GM18520 (cell line): ENCODE data around the gene FATE1.
"Not testable (repeated sequence)": the region's sequence is repeated elsewhere in the genome, so short reads cannot be mapped to it uniquely, and the experiment has no call there.

Source experiments
- ATAC-seq: cut with Tn5 transposase; IDR thresholded peaks from one replicate; pipeline ENCODE4 v1.9.1; 2021; ENCODE audit not compliant: unreplicated experiment

The FATE1 gene, protein sequence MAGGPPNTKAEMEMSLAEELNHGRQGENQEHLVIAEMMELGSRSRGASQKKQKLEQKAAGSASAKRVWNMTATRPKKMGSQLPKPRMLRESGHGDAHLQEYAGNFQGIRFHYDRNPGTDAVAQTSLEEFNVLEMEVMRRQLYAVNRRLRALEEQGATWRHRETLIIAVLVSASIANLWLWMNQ

DNA sequence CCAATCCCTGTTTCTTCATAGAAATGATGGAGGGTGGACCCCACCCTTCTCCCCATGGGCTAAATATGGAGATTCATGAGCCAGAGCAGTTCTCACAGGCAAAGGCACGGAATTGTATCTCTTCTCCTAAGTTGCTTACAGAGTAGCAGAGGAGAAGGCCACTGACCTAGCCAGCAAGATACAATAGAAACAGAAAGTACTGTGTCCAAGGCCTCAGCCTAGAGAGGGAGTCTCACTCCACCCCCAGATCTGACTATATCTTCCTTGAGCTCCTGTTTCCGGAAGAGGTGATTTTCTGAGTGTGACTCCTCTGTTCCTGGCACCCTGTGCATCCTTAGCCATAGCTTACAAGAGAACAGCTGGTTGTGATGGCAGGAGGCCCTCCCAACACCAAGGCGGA, at the start of gene FATE1:
TSS of gene FATE1 (plus strand) at position 284 of the 400 bp plus-strand sequence. CDS start at position 369, 85 bp downstream.
- no peak for ATAC-seq

DNA sequence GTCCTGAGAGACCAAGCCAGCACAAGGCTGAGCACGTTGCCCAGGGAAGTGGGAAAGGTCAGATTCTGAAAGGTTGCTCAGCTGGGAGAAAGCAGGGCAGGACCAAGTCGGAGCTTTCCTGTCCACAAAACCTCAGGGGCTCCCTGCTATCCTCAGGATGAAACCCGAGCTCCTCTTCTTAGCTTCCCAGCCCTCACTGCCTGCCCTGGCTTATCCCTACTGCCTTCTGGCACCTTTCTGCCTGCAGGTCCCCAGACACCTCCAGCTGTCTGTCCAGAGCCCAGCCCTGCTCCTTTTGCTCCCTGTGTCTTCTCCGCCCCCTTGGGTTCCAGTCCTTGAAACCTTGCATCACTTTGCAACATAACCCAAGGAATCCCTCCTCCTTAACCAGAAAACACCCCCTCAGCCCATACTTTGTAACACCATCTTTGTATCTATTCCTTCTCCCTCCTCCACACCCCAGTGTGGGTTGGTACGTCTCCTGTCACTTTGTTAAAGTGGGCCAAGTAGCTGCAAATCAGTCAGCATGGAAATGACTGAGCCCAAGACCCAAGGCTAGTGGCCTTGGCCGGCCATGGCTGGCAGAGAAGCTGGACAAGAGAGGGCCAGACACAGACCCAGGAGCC, 40.6 kb upstream of the FATE1 start:
- no peak for ATAC-seq

DNA sequence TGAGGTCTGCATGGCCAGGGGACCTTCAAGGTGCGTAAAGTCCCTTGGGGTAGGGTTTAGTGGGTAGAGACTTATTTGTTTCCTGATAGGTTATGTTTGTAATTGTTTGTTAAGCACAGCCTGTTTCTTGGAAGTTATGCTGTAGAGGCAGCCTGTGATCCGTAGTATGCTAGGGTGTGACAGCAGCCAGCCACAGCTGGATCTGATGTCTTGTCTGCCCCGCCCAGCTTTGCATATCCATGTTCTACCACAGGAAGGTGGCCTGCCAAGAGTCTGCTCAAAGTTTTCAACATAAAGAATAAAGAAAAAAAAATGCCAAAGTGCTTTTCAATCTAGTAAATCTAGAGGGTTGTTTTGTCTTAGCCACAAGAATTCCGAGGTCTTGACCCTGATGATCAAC, 39.6 kb upstream of the FATE1 start:
- no peak for ATAC-seq

DNA sequence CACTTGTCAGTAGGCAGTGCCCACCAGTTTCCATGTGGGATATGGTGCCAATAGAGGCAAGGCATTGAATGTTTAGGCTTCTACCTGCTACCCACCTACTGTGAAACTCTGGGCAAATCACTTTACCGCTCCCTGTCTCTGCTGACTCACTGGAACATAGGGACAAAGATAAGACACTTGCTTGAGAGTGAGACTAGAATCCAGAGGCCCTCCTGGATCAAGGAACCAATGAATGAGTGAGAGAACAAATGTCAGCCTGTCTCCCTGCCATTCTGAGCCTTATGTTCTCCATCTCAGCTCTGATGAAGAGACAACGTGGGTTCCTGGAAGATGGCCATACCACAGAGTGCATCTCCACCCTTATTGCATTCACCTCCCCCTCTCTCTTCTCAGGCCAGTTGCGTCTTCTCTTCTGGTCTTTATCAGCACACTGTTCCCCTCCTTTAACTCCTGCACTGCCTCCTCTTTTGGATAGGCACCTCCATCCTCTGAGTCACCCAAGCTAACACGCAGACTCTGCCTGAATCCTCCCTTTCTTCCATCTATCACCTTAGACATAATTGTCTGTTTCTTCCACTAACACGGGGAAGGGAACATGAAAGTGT, 35.9 kb upstream of the FATE1 start:
- no peak for ATAC-seq

- ATAC-seq: no peak
Measured at GRCh38 chrX:151680805-151681204, 35.0 kb upstream of the FATE1 start.

DNA sequence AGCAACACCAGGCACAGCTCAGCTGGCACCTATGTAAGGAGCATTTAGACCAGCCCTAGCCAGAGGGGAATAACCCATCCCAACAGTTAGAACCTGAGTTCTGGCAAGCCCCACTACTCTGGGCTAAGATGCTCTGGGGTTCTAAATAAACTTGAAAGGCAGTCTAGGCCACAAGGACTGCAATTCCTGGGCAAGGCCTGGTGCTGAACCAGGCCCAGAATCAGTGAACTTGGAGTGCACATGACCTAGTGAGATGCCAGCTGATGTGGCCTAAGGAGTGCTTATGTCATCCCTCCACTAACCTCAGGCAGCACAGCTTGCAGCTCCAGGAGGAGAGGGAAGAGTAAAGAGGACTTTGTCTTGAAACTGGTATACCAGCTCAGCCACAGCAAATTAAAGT, 28.2 kb upstream of the FATE1 start:
- ATAC-seq: no peak

DNA sequence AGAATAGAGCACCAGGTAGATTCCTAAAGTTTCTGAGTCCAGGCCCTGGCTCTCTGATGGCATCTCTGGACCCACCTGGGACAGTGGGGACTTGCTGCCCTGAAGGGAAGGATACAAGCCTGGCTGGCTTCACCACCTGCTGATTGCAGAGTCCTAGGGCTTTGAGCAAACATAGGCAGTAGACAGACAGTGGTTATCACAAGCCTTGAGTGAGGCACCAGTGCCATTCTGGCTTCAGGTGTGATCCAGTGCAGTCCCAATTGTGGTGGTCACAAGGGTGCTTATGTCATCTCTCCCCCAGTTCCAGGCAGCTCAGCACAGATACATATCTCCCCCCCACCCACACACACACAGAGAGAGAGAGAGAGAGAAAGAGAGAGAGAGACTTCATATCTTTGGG, 27.1 kb upstream of the FATE1 start:
- ATAC-seq: no peak

GRCh38 chrX:151692825-151693224, 23.0 kb upstream of the FATE1 start:
- no peak for ATAC-seq

DNA sequence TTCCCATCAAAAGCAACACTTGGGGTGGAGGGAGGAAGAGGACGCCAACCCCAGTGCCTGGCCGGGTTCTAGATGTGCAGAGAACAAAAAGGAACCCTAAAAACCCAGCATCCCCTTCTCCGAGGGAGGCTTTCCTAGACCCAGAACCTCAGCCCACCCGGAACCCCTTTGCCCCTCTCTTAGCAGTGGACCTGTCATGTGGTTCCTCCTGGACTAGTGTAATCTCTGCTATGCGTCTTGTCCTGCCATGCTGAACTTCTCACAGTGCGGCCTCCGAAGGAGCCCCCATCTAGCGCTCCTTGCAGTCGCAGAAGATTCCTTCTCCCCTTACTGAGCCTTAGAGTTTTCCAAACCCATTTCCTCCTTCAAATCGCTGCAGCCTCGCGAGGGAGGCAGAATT, 21.7 kb upstream of the FATE1 start:
- ATAC-seq: no peak

DNA sequence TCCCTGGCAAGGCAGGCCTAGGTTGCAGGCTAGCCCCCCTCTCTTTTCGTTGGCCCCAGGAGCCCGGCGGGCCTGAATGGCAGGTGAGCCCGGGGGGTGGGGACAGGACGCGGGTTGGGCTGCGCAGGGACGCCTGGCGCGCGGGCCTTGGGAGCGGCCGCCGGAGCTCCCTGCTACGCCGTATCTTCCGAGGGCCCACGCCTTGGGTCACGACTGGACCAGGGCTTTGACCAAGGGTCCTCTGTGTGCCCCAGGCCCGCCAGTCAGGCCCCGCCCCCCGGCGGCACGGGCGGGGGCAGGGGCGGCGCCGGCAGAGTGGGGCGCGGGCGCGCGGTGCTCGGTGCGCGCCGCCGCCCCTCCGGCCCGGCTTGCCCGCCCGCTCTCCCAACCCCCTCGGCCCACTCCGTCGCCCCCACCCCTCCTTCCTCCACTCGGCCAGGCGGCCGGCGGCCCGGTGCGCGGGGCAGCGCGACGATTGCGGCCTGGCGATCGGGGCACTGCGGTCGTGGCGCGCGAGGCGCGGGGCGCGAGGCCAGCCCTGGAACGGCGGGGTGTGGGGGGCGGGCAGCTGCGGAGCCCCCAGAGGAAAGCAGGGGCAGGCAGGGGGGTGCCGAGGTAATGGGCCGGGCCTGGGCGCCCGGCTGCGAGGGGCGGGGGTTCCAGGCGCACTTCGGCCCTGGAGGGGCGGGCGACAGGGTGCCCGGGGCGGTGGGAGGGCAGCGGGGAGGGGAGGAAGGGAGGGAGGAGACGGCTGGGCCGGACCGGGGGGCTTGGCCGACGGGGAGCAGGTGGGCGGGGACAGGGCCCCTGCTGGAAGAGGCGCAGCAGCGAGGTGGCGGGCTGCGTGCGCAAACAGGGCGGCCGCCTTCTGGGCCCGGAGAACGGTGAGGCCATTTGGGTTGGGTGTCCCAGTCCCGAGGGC, 20.9 kb upstream of the FATE1 start, which contains the start of gene PRRG3:
TSS of gene PRRG3 (plus strand) at position 798 of the 922 bp plus-strand sequence. CDS start 3,357 bp downstream, outside the sequence.
- no peak for ATAC-seq

DNA sequence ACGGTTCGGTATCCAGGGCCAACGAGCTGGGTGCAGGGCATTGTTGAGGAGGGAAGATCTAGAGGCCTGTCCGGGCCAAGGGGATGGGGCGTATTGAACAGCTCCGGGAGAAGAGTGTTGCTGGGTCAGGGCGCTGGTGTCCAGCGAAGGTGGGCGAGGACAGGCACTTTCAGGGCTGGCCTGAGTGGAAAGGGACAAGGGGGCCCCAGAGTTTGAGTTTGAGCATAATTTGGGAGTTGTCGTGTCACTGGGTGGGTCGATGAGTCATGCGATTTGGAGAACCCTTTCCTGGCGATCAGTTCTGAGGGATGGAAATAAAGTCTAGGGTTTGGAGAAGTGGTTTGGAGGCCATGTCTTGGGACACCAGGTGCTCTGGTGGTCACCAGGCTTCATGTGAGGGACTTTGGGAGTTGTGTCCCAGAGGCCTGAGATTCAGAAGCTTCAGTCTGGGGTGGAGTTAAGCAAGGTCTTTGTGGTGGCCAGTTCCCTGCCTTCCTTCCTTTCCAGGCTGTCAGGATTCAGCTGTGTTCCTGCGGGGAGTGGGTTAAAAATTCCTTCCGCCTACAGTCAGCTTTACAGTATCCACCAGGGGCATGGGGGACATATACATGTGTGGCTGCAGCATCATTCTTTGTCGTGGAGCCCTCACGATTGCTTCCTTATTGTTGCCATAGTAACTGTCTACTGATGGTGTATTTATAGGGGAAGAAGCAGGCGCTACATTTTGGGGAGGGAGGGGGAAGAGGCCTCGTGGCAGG, 20.1 kb upstream of the FATE1 start:
- no peak for ATAC-seq

GRCh38 chrX:151697082-151697481, 18.8 kb upstream of the FATE1 start:
- ATAC-seq: not testable (repeated sequence)

GRCh38 chrX:151697522-151697921, 18.3 kb upstream of the FATE1 start:
- no peak for ATAC-seq

- ATAC-seq: no peak
Measured at GRCh38 chrX:151698485-151698884, 17.4 kb upstream of the FATE1 start.

GRCh38 chrX:151699746-151700145, 16.1 kb upstream of the FATE1 start:
- ATAC-seq: no peak

- ATAC-seq: no peak
Measured at GRCh38 chrX:151700581-151700980, 15.3 kb upstream of the FATE1 start.

- no peak for ATAC-seq
Measured at GRCh38 chrX:151701071-151701470, 14.8 kb upstream of the FATE1 start.

DNA sequence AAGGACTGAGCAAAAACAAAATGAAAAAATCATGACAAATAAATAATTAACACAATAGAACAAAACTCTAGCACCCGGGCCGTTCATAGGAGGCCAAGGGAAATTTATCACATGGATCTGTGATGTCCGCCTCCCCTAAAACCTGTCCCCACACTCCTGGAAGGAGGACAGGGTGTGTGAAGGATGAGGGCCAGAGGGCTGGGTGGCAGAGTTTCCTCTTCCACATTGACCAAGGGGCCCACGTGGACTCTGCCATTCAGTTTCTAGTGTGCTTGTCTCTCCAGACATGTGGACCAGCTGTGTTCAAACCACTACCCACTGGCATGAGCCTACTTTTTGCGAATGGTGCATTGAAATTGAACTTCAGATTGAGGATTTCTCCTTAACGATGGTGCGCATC, 14.3 kb upstream of the FATE1 start:
- ATAC-seq: no peak

- no peak for ATAC-seq
Measured at GRCh38 chrX:151702026-151702714, 13.7 kb upstream of the FATE1 start.

DNA sequence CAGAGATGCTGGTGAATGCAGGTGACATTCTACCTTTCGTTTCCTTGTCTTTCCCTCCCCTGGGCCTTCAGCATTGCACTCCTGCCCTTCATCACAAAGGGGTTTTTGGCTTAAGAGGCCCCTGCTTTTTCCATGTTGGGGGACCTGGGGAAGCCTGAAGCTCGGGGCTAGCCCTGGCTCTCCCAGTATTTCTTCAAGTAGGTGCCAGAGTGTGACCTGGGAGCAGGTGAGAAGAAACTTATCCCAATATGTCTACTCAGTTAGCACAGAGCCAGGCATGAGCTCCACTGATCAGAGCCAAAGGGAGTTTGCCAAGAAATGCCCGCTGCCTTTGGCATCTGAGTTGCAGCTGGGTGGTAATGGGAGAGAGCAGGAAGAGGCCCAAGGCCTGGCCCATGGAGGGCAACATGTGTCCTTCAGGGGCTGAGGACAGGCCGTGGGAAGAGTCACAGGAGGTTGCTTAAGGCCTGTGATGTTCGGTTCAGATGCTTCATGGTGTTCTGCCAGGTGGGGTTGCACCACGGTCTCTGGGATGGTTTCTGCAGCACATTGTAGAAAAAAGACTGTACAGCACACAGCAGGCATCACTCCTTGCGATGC, 13.0 kb upstream of the FATE1 start:
- no peak for ATAC-seq
